Sigmoid colon (tissue), 4 donors: Measurements from ENCODE around the gene RSBN1L.

Experiments
- EP300 ChIP-seq, 4 donors: sonication (generic); formaldehyde crosslinking; IDR thresholded peaks; one replicate each; pipeline ENCODE4 v1.6.1; 2017; ENCODE audit warnings: antibody characterized with exemption in 4 of 4
- POLR2A ChIP-seq, 2 donors: fragments of 450-650 bp; IDR thresholded peaks; one replicate each; pipeline ENCODE4 v1.6.1; 2016; ENCODE audit warnings: antibody characterized with exemption in 2 of 2, mild to moderate bottlenecking in 2 of 2, moderate library complexity in 2 of 2
- POLR2AphosphoS5 ChIP-seq, 4 donors: sonication (generic); formaldehyde crosslinking; IDR thresholded peaks; one replicate each; pipeline ENCODE4 v1.6.1; 2017; ENCODE audit warnings: antibody characterized with exemption in 4 of 4

DNA sequence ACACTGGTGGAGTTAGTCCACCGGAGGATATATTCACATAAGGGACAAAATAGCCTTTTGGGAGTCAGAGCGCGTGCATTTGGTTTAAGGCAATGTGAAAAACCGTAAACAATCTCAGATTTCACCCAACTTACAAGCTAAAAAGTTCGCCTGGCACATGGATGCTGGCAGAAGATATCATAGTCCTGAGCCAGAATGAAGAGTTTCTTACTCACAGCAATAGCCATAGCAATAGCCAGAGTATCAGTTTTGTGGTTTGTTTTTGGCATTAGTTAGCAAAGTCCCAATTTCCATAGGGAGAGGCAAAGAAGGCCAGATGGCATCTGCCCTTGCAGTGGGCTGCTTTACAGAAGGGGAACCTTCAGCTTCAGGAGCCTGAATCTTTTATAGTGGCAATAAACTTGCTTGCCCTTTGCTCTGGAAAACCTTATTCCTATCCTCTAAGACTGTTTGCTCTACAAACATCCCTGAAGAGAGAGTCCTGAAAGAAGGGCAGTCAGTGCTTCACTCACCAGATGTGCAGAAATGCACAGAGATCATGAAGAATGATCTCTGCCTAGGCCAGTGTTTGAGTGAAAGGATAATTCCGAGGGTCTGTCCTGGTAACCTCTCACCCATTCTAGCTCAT, 28.7 kb upstream of the RSBN1L start:
- TF ChIP-seq POLR2AphosphoS5 (IDR thresholded peaks at IDR 0.05) (no peak), EP300 (IDR thresholded peaks at IDR 0.05) (no peak), POLR2A (IDR thresholded peaks at IDR 0.05) (no peak)
